Measurements from ENCODE around the gene GSDME.

Gene GSDME

DNA sequence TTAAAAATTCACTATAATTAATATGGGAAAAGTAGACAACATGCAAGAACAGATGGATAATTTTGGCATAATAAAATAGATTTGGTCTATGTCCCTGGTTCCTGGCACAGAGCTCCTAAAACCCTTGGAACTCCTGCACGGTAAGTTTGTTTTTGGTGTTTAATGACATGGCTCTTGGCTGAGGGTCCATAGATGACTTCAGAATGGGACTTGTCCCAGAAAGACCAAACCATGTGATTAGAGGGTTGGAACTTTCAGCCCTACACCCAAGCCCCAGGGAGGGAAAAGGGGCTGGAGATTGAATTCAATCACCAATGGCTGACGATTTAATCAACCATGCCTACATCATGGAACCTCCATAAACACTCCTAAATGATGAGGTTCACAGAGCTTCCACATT is 12.6 kb upstream of the GSDME start:
- no peak for DNase-seq (ENCODE audit: low read depth in 1 of 2, low spot score in 1 of 2)
- TF ChIP-seq, protein P1, sequence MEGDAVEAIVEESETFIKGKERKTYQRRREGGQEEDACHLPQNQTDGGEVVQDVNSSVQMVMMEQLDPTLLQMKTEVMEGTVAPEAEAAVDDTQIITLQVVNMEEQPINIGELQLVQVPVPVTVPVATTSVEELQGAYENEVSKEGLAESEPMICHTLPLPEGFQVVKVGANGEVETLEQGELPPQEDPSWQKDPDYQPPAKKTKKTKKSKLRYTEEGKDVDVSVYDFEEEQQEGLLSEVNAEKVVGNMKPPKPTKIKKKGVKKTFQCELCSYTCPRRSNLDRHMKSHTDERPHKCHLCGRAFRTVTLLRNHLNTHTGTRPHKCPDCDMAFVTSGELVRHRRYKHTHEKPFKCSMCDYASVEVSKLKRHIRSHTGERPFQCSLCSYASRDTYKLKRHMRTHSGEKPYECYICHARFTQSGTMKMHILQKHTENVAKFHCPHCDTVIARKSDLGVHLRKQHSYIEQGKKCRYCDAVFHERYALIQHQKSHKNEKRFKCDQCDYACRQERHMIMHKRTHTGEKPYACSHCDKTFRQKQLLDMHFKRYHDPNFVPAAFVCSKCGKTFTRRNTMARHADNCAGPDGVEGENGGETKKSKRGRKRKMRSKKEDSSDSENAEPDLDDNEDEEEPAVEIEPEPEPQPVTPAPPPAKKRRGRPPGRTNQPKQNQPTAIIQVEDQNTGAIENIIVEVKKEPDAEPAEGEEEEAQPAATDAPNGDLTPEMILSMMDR (IDR thresholded peaks at IDR 0.05; ENCODE audit: insufficient read depth, low read length) = no peak
- TF ChIP-seq SPI1 (IDR thresholded peaks at IDR 0.05; ENCODE audit: borderline replicate concordance, low read depth) (no peak), GABPA (IDR thresholded peaks at IDR 0.05; ENCODE audit: low read depth) (no peak), POLR2AphosphoS5 (IDR thresholded peaks at IDR 0.05; ENCODE audit: low read depth) (no peak)
- TF ChIP-seq, protein P2, sequence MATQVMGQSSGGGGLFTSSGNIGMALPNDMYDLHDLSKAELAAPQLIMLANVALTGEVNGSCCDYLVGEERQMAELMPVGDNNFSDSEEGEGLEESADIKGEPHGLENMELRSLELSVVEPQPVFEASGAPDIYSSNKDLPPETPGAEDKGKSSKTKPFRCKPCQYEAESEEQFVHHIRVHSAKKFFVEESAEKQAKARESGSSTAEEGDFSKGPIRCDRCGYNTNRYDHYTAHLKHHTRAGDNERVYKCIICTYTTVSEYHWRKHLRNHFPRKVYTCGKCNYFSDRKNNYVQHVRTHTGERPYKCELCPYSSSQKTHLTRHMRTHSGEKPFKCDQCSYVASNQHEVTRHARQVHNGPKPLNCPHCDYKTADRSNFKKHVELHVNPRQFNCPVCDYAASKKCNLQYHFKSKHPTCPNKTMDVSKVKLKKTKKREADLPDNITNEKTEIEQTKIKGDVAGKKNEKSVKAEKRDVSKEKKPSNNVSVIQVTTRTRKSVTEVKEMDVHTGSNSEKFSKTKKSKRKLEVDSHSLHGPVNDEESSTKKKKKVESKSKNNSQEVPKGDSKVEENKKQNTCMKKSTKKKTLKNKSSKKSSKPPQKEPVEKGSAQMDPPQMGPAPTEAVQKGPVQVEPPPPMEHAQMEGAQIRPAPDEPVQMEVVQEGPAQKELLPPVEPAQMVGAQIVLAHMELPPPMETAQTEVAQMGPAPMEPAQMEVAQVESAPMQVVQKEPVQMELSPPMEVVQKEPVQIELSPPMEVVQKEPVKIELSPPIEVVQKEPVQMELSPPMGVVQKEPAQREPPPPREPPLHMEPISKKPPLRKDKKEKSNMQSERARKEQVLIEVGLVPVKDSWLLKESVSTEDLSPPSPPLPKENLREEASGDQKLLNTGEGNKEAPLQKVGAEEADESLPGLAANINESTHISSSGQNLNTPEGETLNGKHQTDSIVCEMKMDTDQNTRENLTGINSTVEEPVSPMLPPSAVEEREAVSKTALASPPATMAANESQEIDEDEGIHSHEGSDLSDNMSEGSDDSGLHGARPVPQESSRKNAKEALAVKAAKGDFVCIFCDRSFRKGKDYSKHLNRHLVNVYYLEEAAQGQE (IDR thresholded peaks at IDR 0.05; ENCODE audit: insufficient replicate concordance, low read depth) = no peak
- no peak overlapping the region for H3K4me3 ChIP-seq (replicated peaks; ENCODE audit: insufficient read depth, low read length)
- H3K27ac ChIP-seq (replicated peaks) = no peak overlapping the region
- no peaks in the 10 kb centered on the region for H3K27me3 ChIP-seq (ENCODE audit: insufficient read depth, poor library complexity, severe bottlenecking)

DNA sequence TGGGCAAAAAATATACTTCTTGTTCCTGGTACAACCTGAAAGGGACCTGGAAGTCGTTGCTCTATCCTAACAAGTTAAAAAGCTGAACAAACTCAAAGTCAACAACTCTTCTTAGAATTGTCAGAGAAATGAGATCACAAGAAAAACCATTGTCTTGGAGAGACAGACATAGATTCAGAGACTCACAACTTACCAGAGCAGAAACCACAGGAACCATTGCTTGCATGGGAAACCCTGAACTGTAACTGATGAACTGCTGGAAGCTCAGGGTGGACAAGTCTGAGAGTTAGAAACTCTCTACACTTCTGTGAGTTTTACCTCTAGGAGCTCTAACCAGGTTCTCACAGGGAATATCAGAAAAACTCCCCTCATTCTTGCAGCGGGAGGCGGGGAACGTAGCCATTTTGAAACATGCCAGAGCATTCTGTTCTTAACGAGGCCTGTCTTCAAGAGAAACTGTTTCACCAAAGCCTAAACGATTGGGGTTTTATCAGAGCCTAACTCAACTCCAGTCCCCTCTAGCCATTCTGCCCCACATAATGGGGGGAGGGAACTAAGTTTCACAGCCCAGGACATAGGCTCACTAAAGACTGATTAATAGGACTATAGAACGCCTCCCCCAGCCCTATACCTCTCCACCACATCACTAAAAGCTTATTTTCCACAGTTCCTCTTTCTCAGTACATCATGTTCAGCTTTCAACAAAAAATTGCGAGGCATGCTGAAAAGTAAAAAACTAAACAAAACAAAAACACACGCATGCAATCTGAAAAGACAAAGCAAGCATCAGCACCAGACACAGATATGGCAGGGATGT is 12.0 kb upstream of the GSDME start:
- H3K27me3 ChIP-seq (ENCODE audit: insufficient read depth, poor library complexity, severe bottlenecking) = no peaks in the 10 kb centered on the region
- H3K27ac ChIP-seq (replicated peaks) = no peak overlapping the region
- no peak for DNase-seq (ENCODE audit: low read depth in 1 of 2, low spot score in 1 of 2)
- TF ChIP-seq GABPA (IDR thresholded peaks at IDR 0.05; ENCODE audit: low read depth) = no peak
- TF ChIP-seq, protein P2 (IDR thresholded peaks at IDR 0.05; ENCODE audit: insufficient replicate concordance, low read depth) = no peak
- TF ChIP-seq SPI1 (IDR thresholded peaks at IDR 0.05; ENCODE audit: borderline replicate concordance, low read depth) = peak; percentile 77
- TF ChIP-seq, protein P1 (IDR thresholded peaks at IDR 0.05; ENCODE audit: insufficient read depth, low read length) = no peak
- no peak overlapping the region for H3K4me3 ChIP-seq (replicated peaks; ENCODE audit: insufficient read depth, low read length)

DNA sequence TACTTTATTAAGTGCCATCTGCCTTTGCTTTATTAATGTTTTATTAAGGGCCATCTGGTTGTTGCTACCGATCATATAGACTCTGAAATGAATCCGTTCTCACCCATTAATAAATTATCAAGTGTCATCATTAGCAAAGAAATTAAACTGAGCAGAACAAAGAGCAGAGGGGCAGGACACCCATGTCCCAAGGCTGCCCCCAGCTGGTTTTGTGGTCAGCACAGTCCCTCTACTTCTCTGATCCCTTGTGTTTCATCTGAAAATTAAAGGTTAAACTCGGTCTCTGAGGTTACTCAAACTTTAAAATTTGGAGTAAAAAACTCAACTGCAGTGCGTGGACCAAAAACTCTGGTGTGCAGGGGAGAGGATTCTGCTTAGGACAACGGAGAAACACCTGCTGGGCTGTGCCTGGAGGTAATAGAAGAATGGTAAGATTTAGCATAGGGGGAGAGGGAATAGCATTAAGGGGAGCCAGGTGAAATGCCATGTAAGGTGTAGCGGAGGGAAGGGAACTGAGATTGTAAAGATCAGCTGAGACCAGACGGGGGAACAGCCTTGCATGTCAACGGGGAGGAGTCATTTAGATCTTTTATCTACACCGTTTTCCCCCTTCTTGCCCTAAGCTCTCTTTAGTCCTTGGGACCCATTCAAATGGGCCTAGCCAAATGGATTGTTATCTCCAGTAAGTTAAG is 10.8 kb upstream of the GSDME start:
- H3K27me3 ChIP-seq (ENCODE audit: insufficient read depth, poor library complexity, severe bottlenecking) = no peaks in the 10 kb centered on the region
- no peak overlapping the region for H3K27ac ChIP-seq (replicated peaks)
- TF ChIP-seq, protein P1 (IDR thresholded peaks at IDR 0.05; ENCODE audit: insufficient read depth, low read length) = no peak
- TF ChIP-seq, protein P2 (IDR thresholded peaks at IDR 0.05; ENCODE audit: insufficient replicate concordance, low read depth) = no peak
- no peak for TF ChIP-seq POLR2AphosphoS5 (IDR thresholded peaks at IDR 0.05; ENCODE audit: low read depth)
- TF ChIP-seq SPI1 (IDR thresholded peaks at IDR 0.05; ENCODE audit: borderline replicate concordance, low read depth) = no peak
- no peak for TF ChIP-seq GABPA (IDR thresholded peaks at IDR 0.05; ENCODE audit: low read depth)
- no peak overlapping the region for H3K4me3 ChIP-seq (replicated peaks; ENCODE audit: insufficient read depth, low read length)
- no peak for DNase-seq (ENCODE audit: low read depth in 1 of 2, low spot score in 1 of 2)

All from HL-60 (cell line).